Neural progenitor cell (in vitro differentiated cells): ENCODE results near the gene KRTAP5-2. TPM values are rescaled to one million over a fixed set of nuclear protein-coding genes. Genes with fewer than 3 reads are reported as not detected.

Experiments
- DNase-seq: peaks from one replicate; pipeline ENCODE4 v3.0.0-alpha.2; 2016; ENCODE audit warnings: low spot score
- H2AFZ ChIP-seq: fragments of 200-600 bp; sonication (generic); replicated peaks from 2 replicates; pipeline ENCODE4 v1.6.1; 2016; ENCODE audit warnings: antibody characterized with exemption
- H3F3A ChIP-seq: fragments of 200-600 bp; sonication (generic); 2 replicates; pipeline ENCODE4 v1.6.1; 2016; ENCODE audit warnings: antibody characterized with exemption, low read depth
- H3K27ac ChIP-seq: fragments of 200-600 bp; sonication (generic); 2 replicates; pipeline ENCODE4 v1.5.1; 2016; ENCODE audit warnings: mild to moderate bottlenecking
- H3K27me3 ChIP-seq: fragments of 200-600 bp; sonication (generic); 2 replicates; pipeline ENCODE4 v1.6.1; 2016; ENCODE audit warnings: mild to moderate bottlenecking, moderate library complexity
- H3K36me3 ChIP-seq: fragments of 200-600 bp; sonication (generic); 2 replicates; pipeline ENCODE4 v1.5.1; 2016
- H3K4me1 ChIP-seq: fragments of 200-600 bp; sonication (generic); 2 replicates; pipeline ENCODE4 v1.6.1; 2016; ENCODE audit warnings: mixed run types
- H3K4me2 ChIP-seq: fragments of 200-600 bp; sonication (generic); 2 replicates; pipeline ENCODE4 v1.6.1; 2016
- H3K4me3 ChIP-seq: fragments of 200-600 bp; sonication (generic); 2 replicates; pipeline ENCODE4 v1.5.1; 2016
- H3K79me2 ChIP-seq: fragments of 200-600 bp; sonication (generic); 2 replicates; pipeline ENCODE4 v1.6.1; 2016; ENCODE audit warnings: low read depth
- H3K9ac ChIP-seq: fragments of 200-600 bp; sonication (generic); 2 replicates; pipeline ENCODE4 v1.6.1; 2016
- H3K9me3 ChIP-seq: fragments of 200-600 bp; sonication (generic); 2 replicates; pipeline ENCODE4 v1.5.1; 2016; ENCODE audit warnings: low read depth
- H4K20me1 ChIP-seq: fragments of 200-600 bp; sonication (generic); 2 replicates; pipeline ENCODE4 v1.6.1; 2016; ENCODE audit warnings: low read depth
- H3K27ac Mint-ChIP-seq: 3 replicates; pipeline ENCODE4 v1.8.0; 2021; ENCODE audit warnings: mixed read lengths
- H3K27me3 Mint-ChIP-seq: 2 replicates; pipeline ENCODE4 v1.8.0; 2022; ENCODE audit warnings: low read depth, mild to moderate bottlenecking, inconsistent platforms, moderate library complexity, mixed read lengths; ENCODE audit not compliant: insufficient read depth
- H3K36me3 Mint-ChIP-seq: 3 replicates; pipeline ENCODE4 v1.8.0; 2021; ENCODE audit warnings: mixed read lengths
- H3K4me1 Mint-ChIP-seq: 3 replicates; pipeline ENCODE4 v1.8.0; 2021; ENCODE audit warnings: mixed read lengths
- H3K4me3 Mint-ChIP-seq: 3 replicates; pipeline ENCODE4 v1.8.0; 2021; ENCODE audit warnings: mild to moderate bottlenecking, moderate library complexity, mixed read lengths
- H3K9me3 Mint-ChIP-seq: 3 replicates; pipeline ENCODE4 v1.8.0; 2020; ENCODE audit warnings: mixed read lengths
- CTCF ChIP-seq: fragments of 200-600 bp; sonication (generic); IDR thresholded peaks from 2 replicates; pipeline ENCODE4 v1.5.1; 2017; ENCODE audit warnings: antibody characterized with exemption, mild to moderate bottlenecking
- EZH2 ChIP-seq: fragments of 200-600 bp; sonication (generic); IDR thresholded peaks from 2 replicates; pipeline ENCODE4 v1.6.1; 2017; ENCODE audit warnings: antibody characterized with exemption, mild to moderate bottlenecking, moderate library complexity
- EZH2phosphoT487 ChIP-seq: fragments of 200-600 bp; sonication (generic); IDR thresholded peaks from 2 replicates; pipeline ENCODE4 v1.6.1; 2017; ENCODE audit warnings: antibody characterized with exemption
- total RNA-seq: library from RNA; depleted of rRNA; stranded (reverse); fragments of >200 nt; gene quantifications from 2 replicates; pipeline ENCODE4 v1.2.3, GENCODE V29; 2015; ENCODE audit warnings: low replicate concordance

Gene KRTAP5-2
- total RNA-seq, 1 donor from 2014 or later = not detected

- Histone ChIP-seq H3K4me2 (no peak overlapping the region), H3K36me3 (no peaks in the 10 kb centered on the region), H3K4me3 (no peak overlapping the region), H2AFZ (no peak overlapping the region), H3K4me1 (no peaks in the 10 kb centered on the region), H3K9me3 (no peaks in the 10 kb centered on the region), H3F3A (no peaks in the 10 kb centered on the region), H3K9ac (no peak overlapping the region), H4K20me1 (no peaks in the 10 kb centered on the region), H3K27me3 (peaks cover 19% of the 10 kb centered on the region), H3K27ac (no peak overlapping the region), H3K79me2 (no peaks in the 10 kb centered on the region)
- H3K27me3 Mint-ChIP-seq = peaks cover 12% of the 10 kb centered on the region
- no peaks in the 10 kb centered on the region for H3K36me3 Mint-ChIP-seq
- peaks cover 6% of the 10 kb centered on the region for H3K4me1 Mint-ChIP-seq
- H3K27ac Mint-ChIP-seq = no peak overlapping the region
- DNase-seq = no peak
- no peak overlapping the region for H3K4me3 Mint-ChIP-seq
- no peak for TF ChIP-seq EZH2
- no peak for TF ChIP-seq EZH2phosphoT487
- H3K9me3 Mint-ChIP-seq = no peaks in the 10 kb centered on the region
Measured at GRCh38 chr11:1624621-1625020, 26.5 kb upstream of the KRTAP5-2 start.

GRCh38 chr11:1623716-1624115, 25.6 kb upstream of the KRTAP5-2 start:
- H3K4me1 Mint-ChIP-seq = peaks cover 5% of the 10 kb centered on the region
- TF ChIP-seq EZH2 = no peak
- TF ChIP-seq EZH2phosphoT487 = no peak
- no peak for TF ChIP-seq CTCF
- Histone ChIP-seq H3K4me2 (no peak overlapping the region), H4K20me1 (no peaks in the 10 kb centered on the region), H3K27me3 (peaks cover 11% of the 10 kb centered on the region), H3F3A (no peaks in the 10 kb centered on the region), H3K4me3 (no peak overlapping the region), H3K4me1 (no peaks in the 10 kb centered on the region), H3K9ac (no peak overlapping the region), H3K9me3 (no peaks in the 10 kb centered on the region), H3K36me3 (no peaks in the 10 kb centered on the region), H3K79me2 (no peaks in the 10 kb centered on the region), H2AFZ (no peak overlapping the region), H3K27ac (no peak overlapping the region)
- no peak for DNase-seq
- no peak overlapping the region for H3K4me3 Mint-ChIP-seq
- no peaks in the 10 kb centered on the region for H3K9me3 Mint-ChIP-seq
- H3K27ac Mint-ChIP-seq = peak overlapping the region; percentile 50
- H3K27me3 Mint-ChIP-seq = peaks cover 17% of the 10 kb centered on the region
- H3K36me3 Mint-ChIP-seq = no peaks in the 10 kb centered on the region

GRCh38 chr11:1622086-1622485, 24.0 kb upstream of the KRTAP5-2 start, which contains the start of gene KRTAP5-4:
Gene KRTAP5-4, minus strand, starts transcription at chr11:1622138. Its CDS starts 45 bp downstream, at chr11:1622093.
- H3K4me3 Mint-ChIP-seq = no peak within 1 kb of the TSS
- no peak within 1 kb of the TSS for H2AFZ ChIP-seq
- peaks cover 5% of the 10 kb centered on the region for H3K4me1 Mint-ChIP-seq
- H3K9me3 Mint-ChIP-seq = peaks cover under 1% of the 10 kb centered on the region
- H3K9me3 ChIP-seq = no peaks in the 10 kb centered on the region
- no peak within 1 kb of the TSS for H3K9ac ChIP-seq
- no peaks in the 10 kb centered on the region for H3K36me3 ChIP-seq
- no peak for DNase-seq
- H4K20me1 ChIP-seq = no peaks in the 10 kb centered on the region
- H3K36me3 Mint-ChIP-seq = no peaks in the 10 kb centered on the region
- no peak within 1 kb of the TSS for H3K27ac ChIP-seq
- no peaks in the 10 kb centered on the region for H3K79me2 ChIP-seq
- no peaks in the 10 kb centered on the region for H3F3A ChIP-seq
- H3K4me2 ChIP-seq = no peak within 1 kb of the TSS
- peaks cover 3% of the 10 kb centered on the region for H3K27me3 ChIP-seq
- H3K4me3 ChIP-seq = no peak within 1 kb of the TSS
- no peaks in the 10 kb centered on the region for H3K4me1 ChIP-seq
- no peak within 1 kb of the TSS for H3K27ac Mint-ChIP-seq
- no peak for TF ChIP-seq EZH2
- TF ChIP-seq EZH2phosphoT487 = no peak
- no peak for TF ChIP-seq CTCF
- H3K27me3 Mint-ChIP-seq = peaks cover 17% of the 10 kb centered on the region

- Histone ChIP-seq H4K20me1 (no peaks in the 10 kb centered on the region), H3K79me2 (no peaks in the 10 kb centered on the region), H3K4me2 (no peak overlapping the region), H3K4me3 (no peak overlapping the region), H3K27ac (no peak overlapping the region), H3K4me1 (no peaks in the 10 kb centered on the region), H3F3A (no peaks in the 10 kb centered on the region), H3K36me3 (no peaks in the 10 kb centered on the region), H3K9me3 (no peaks in the 10 kb centered on the region), H3K27me3 (peaks cover 12% of the 10 kb centered on the region), H2AFZ (no peak overlapping the region), H3K9ac (no peak overlapping the region)
- Mint-ChIP-seq H3K4me3 (no peak overlapping the region), H3K36me3 (no peaks in the 10 kb centered on the region), H3K9me3 (peaks cover 4% of the 10 kb centered on the region), H3K27me3 (peaks cover 23% of the 10 kb centered on the region), H3K27ac (no peak overlapping the region), H3K4me1 (peaks cover 3% of the 10 kb centered on the region)
- DNase-seq = no peak
- TF ChIP-seq EZH2 = no peak
- no peak for TF ChIP-seq EZH2phosphoT487
- TF ChIP-seq CTCF = no peak
Measured at GRCh38 chr11:1619449-1619848, 21.4 kb upstream of the KRTAP5-2 start.
